H1 (cell line): ENCODE measurements around the gene COMT. TPM values are rescaled to one million over a fixed set of nuclear protein-coding genes. Genes with fewer than 3 reads are reported as not detected.

Experiments used
- CHD7 ChIP-seq: fragments of 300-600 bp; sonication (generic); IDR thresholded peaks from 2 replicates; pipeline ENCODE4 v1.7.1; 2012; ENCODE audit warnings: low read length, moderate library complexity, mild to moderate bottlenecking, inconsistent platforms; ENCODE audit not compliant: insufficient replicate concordance
- GTF2F1 ChIP-seq: IDR thresholded peaks from 2 replicates; pipeline ENCODE4 v1.6.1; 2012; ENCODE audit warnings: low read depth, low read length, improper control_type of control experiment, borderline replicate concordance
- polyA plus RNA-seq, 7 experiments: library from polyadenylated mRNA; depleted of rRNA in 3 of 7; stranded (reverse) in 5 of 7; unstranded in 2 of 7; fragments of >200 nt in 5 of 7; fragments of 200-250 nt in 2 of 7; gene quantifications; 1 replicate in 5 of 7; 2 replicates in 1 of 7; 4 replicates in 1 of 7; pipeline versions ENCODE4 v1.2.1 to v1.2.3, GENCODE V29; 2011 to 2013; ENCODE audit warnings: missing spikeins in 2 of 7, mixed read lengths in 2 of 7
- total RNA-seq: library from RNA; stranded (reverse); fragmentation: NEBNext Ultra II Directional; extraction: Animal tissue kit (Norgen Biotek cat#: 25700); gene quantifications from 2 replicates; pipeline ENCODE4 v1.2.1, GENCODE V29; 2021
- TF ChIP-seq, protein P1 (sequence below): IDR thresholded peaks from 2 replicates; pipeline ENCODE4 v1.6.1; 2012; ENCODE audit warnings: inconsistent platforms

The COMT gene
- total and polyA plus RNA-seq, 2 of the 8 experiments (the other 6 are each of a cell fraction or from before 2014, with no cell fraction given) = 15.2 to 33.7 TPM

DNA sequence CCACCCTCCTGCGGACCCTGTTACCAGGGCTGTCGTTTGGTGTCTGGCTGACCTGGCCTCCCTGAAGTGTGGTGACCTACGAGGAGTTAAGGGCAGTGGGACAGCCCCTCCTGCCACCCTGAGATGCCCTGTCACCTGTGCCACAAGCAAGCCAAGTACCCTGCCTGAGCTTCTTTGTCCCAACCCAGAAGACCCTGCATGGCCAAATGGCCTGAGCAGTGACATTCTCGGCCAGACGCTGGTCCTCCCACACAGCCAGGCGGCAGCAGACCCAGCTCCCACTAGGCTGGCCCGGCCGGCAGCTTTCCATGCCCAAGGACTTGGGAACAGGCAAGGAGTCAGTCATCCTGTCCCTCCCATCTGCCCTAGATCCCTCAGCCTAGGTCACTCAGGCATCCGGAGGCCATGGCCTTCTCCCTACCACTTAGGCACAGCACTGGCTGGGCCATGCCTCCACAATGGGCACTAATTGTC, 67.5 kb downstream of the COMT start (continued):
- TF ChIP-seq CHD7 = no peak
- TF ChIP-seq, protein P1, sequence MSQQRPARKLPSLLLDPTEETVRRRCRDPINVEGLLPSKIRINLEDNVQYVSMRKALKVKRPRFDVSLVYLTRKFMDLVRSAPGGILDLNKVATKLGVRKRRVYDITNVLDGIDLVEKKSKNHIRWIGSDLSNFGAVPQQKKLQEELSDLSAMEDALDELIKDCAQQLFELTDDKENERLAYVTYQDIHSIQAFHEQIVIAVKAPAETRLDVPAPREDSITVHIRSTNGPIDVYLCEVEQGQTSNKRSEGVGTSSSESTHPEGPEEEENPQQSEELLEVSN = no peak
- no peak for TF ChIP-seq GTF2F1
